Measurements from ENCODE around the gene ARFIP1. TPM values are rescaled to one million over a fixed set of nuclear protein-coding genes. Genes with fewer than 3 reads are reported as not detected.
"Not testable (repeated sequence)": the region's sequence is repeated elsewhere in the genome, so short reads cannot be mapped to it uniquely, and the experiment has no call there.

The ARFIP1 gene
- total RNA-seq, 4 donors from 2014 or later: 24.3 to 38.3 (median 27.0) TPM

- no peak overlapping the region for H3K4me3 ChIP-seq
- H3K27ac ChIP-seq: no peak overlapping the region
- TF ChIP-seq POLR2A (IDR thresholded peaks at IDR 0.05) (no peak), CTCF (IDR thresholded peaks at IDR 0.05) (no peak), EP300 (IDR thresholded peaks at IDR 0.05) (no peak), POLR2AphosphoS5 (IDR thresholded peaks at IDR 0.05) (no peak)
- no peak for DNase-seq (ENCODE audit: low spot score in 2 of 2)
- no peaks in the 10 kb centered on the region for H3K4me1 ChIP-seq
- no peaks in the 10 kb centered on the region for H3K36me3 ChIP-seq
- no peaks in the 10 kb centered on the region for H3K9me3 ChIP-seq
- no peaks in the 10 kb centered on the region for H3K27me3 ChIP-seq
- WGBS: 100% methylated on average over 1 of the region's 1 CpG
These were observed 16.0 kb upstream of the ARFIP1 start for GRCh38 chr4:152763796-152764195.

- WGBS: 93% methylated on average over 23 of the region's 54 CpGs
- not testable (repeated sequence) for H3K4me1 ChIP-seq
These were observed 14.6 kb upstream of the ARFIP1 start for GRCh38 chr4:152765069-152765737.

GRCh38 chr4:152771741-152772533 lies 7.8 kb upstream of the ARFIP1 start:
- Histone ChIP-seq H3K27ac (no peak overlapping the region), H3K4me1 (no peaks in the 10 kb centered on the region), H3K4me3 (no peak overlapping the region), H3K27me3 (no peaks in the 10 kb centered on the region), H3K36me3 (no peaks in the 10 kb centered on the region), H3K9me3 (no peaks in the 10 kb centered on the region)
- TF ChIP-seq POLR2AphosphoS5 (IDR thresholded peaks at IDR 0.05) (no peak), EP300 (IDR thresholded peaks at IDR 0.05) (no peak), POLR2A (IDR thresholded peaks at IDR 0.05) (no peak), CTCF (IDR thresholded peaks at IDR 0.05) (no peak)
- no peak for DNase-seq (ENCODE audit: low spot score in 2 of 2)
- 71% methylated on average over 3 of the region's 3 CpGs for WGBS

More at GRCh38 chr4:152765069-152765737, 14.6 kb upstream of the ARFIP1 start:
- not testable (repeated sequence) for H3K4me3 ChIP-seq; H3K27me3 ChIP-seq; DNase-seq (ENCODE audit: low spot score in 2 of 2); H3K27ac ChIP-seq; H3K9me3 ChIP-seq; H3K36me3 ChIP-seq

GRCh38 chr4:152773339-152773738 lies 6.4 kb upstream of the ARFIP1 start:
- TF ChIP-seq EP300 (IDR thresholded peaks at IDR 0.05): no peak
- TF ChIP-seq POLR2AphosphoS5 (IDR thresholded peaks at IDR 0.05): no peak
- no peak for TF ChIP-seq POLR2A (IDR thresholded peaks at IDR 0.05)
- TF ChIP-seq CTCF (IDR thresholded peaks at IDR 0.05): no peak
- Histone ChIP-seq H3K27ac (no peak overlapping the region), H3K4me1 (peaks cover under 1% of the 10 kb centered on the region), H3K27me3 (no peaks in the 10 kb centered on the region), H3K36me3 (no peaks in the 10 kb centered on the region), H3K4me3 (no peak overlapping the region), H3K9me3 (no peaks in the 10 kb centered on the region)
- 98% methylated on average over 2 of the region's 2 CpGs for WGBS
- DNase-seq (ENCODE audit: low spot score in 2 of 2): no peak

GRCh38 chr4:152773953-152774352 lies 5.8 kb upstream of the ARFIP1 start:
- Histone ChIP-seq H3K9me3 (no peaks in the 10 kb centered on the region), H3K27ac (no peak overlapping the region), H3K4me3 (no peak overlapping the region), H3K27me3 (no peaks in the 10 kb centered on the region), H3K4me1 (peaks cover 7% of the 10 kb centered on the region), H3K36me3 (no peaks in the 10 kb centered on the region)
- TF ChIP-seq EP300 (IDR thresholded peaks at IDR 0.05) (no peak), POLR2AphosphoS5 (IDR thresholded peaks at IDR 0.05) (no peak), POLR2A (IDR thresholded peaks at IDR 0.05) (no peak), CTCF (IDR thresholded peaks at IDR 0.05) (no peak)
- no peak for DNase-seq (ENCODE audit: low spot score in 2 of 2)
- 62% methylated on average over 1 of the region's 1 CpG for WGBS
